KOPT-K1 (cell line): ENCODE measurements around the gene LIPC.

Experiments used
- H3K27ac ChIP-seq: fragments of 200-600 bp; sonication (generic); 2 replicates; pipeline ENCODE4 v1.5.1; 2016; ENCODE audit warnings: antibody characterized with exemption, mild to moderate bottlenecking, low read depth, low read length; ENCODE audit not compliant: poor library complexity, severe bottlenecking
- H3K36me3 ChIP-seq: fragments of 200-600 bp; sonication (generic); 2 replicates; pipeline ENCODE4 v1.5.1; 2017; ENCODE audit warnings: antibody characterized with exemption, mild to moderate bottlenecking, low read length, moderate library complexity; ENCODE audit not compliant: insufficient read depth
- H3K9me3 ChIP-seq: fragments of 200-600 bp; sonication (generic); 2 replicates; pipeline ENCODE4 v1.5.1; 2017; ENCODE audit warnings: antibody characterized with exemption, low read length, mild to moderate bottlenecking; ENCODE audit not compliant: insufficient read depth, poor library complexity, severe bottlenecking

The LIPC gene

GRCh38 chr15:58510715-58511598 lies 79.2 kb downstream of the LIPC start:
- Histone ChIP-seq H3K27ac (no peak overlapping the region), H3K9me3 (peaks cover 5% of the 10 kb centered on the region), H3K36me3 (no peaks in the 10 kb centered on the region)

DNA sequence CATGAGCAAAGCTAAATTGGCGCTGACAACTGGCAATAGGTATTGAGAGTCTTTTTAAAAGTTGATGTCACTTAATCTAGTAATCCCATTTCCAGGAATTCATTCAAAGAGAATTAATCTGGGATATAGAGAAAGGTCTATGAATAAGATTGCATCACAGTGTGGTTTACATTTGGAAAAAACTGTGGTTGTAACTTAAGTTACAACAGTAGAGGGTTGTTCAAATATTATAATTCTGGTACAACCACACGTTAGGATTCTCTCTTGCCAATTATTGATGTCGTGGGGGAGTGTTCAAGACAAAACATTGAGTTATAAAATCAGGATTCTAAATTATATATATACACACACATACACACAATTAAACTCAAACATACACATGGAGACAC lies 79.8 kb downstream of the LIPC start:
- H3K9me3 ChIP-seq: peaks cover 5% of the 10 kb centered on the region
- H3K36me3 ChIP-seq: no peaks in the 10 kb centered on the region
- H3K27ac ChIP-seq: no peak overlapping the region

- Histone ChIP-seq H3K36me3 (no peaks in the 10 kb centered on the region), H3K9me3 (peaks cover 5% of the 10 kb centered on the region), H3K27ac (no peak overlapping the region)
Observed at GRCh38 chr15:58512522-58512921, 80.7 kb downstream of the LIPC start.

- Histone ChIP-seq H3K9me3 (peaks cover 5% of the 10 kb centered on the region), H3K36me3 (no peaks in the 10 kb centered on the region), H3K27ac (no peak overlapping the region)
Observed at GRCh38 chr15:58513008-58513407, 81.2 kb downstream of the LIPC start.

GRCh38 chr15:58513726-58514336 lies 82.0 kb downstream of the LIPC start:
- Histone ChIP-seq H3K9me3 (peaks cover 5% of the 10 kb centered on the region), H3K27ac (no peak overlapping the region), H3K36me3 (no peaks in the 10 kb centered on the region)

GRCh38 chr15:58515807-58516206 lies 84.0 kb downstream of the LIPC start:
- Histone ChIP-seq H3K27ac (peak overlapping the region; percentile 77), H3K36me3 (no peaks in the 10 kb centered on the region), H3K9me3 (peaks cover 5% of the 10 kb centered on the region)

- peak overlapping the region; percentile 77 for H3K27ac ChIP-seq
- no peaks in the 10 kb centered on the region for H3K36me3 ChIP-seq
- peaks cover 5% of the 10 kb centered on the region for H3K9me3 ChIP-seq
Observed at GRCh38 chr15:58517252-58517681, 85.5 kb downstream of the LIPC start.

- peaks cover 5% of the 10 kb centered on the region for H3K9me3 ChIP-seq
- H3K27ac ChIP-seq: peak overlapping the region; percentile 77
- no peaks in the 10 kb centered on the region for H3K36me3 ChIP-seq
Observed at GRCh38 chr15:58517682-58518525, 86.1 kb downstream of the LIPC start.

- H3K27ac ChIP-seq: peak overlapping the region; percentile 77
- no peaks in the 10 kb centered on the region for H3K36me3 ChIP-seq
- H3K9me3 ChIP-seq: peaks cover 5% of the 10 kb centered on the region
Observed at GRCh38 chr15:58518626-58519025, 86.8 kb downstream of the LIPC start.

DNA sequence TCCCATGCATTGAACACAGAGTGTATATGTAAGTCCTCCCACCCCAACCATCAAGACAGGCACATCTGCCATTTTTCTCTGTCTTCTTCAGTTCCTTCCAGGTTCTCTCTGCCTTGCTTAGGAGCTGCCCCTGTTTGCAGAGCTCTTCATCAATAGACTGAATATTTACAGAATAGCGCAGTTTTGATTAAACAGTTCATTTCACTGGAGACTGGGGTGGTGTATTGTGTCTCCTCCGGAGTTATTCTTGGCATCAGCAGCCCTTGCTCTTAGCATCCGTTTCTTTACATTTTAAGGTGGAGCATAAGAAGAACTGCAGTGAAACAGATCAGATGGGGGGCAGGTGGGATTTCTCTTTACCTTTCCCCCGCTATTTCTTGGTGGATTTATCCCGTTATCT lies 87.7 kb downstream of the LIPC start:
- Histone ChIP-seq H3K27ac (peak overlapping the region; percentile 77), H3K36me3 (no peaks in the 10 kb centered on the region), H3K9me3 (peaks cover 5% of the 10 kb centered on the region)

- no peaks in the 10 kb centered on the region for H3K9me3 ChIP-seq
- no peaks in the 10 kb centered on the region for H3K36me3 ChIP-seq
- peak overlapping the region; percentile 30 for H3K27ac ChIP-seq
Observed at GRCh38 chr15:58520464-58520863, 88.7 kb downstream of the LIPC start.

DNA sequence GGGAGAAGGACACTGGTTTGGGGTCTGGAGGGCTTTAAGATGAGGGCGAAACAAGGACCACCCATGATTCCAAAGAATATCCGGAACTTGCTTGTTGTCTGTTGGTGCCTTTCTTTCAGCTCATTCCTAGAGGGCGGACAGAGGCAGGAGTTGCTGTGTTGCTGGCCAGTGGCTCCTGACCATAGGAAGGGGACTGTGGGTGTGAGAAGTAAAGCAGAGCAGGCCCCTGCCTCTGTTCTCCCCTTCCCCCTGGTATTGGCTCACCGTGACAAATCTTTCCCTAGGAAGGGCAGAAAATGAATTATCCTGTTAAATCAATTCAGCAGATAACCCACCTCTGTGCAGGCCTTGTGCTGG lies 89.1 kb downstream of the LIPC start:
- H3K27ac ChIP-seq: no peak overlapping the region
- no peaks in the 10 kb centered on the region for H3K36me3 ChIP-seq
- no peaks in the 10 kb centered on the region for H3K9me3 ChIP-seq

- no peaks in the 10 kb centered on the region for H3K36me3 ChIP-seq
- H3K9me3 ChIP-seq: no peaks in the 10 kb centered on the region
- H3K27ac ChIP-seq: no peak overlapping the region
Observed at GRCh38 chr15:58521293-58521991, 89.7 kb downstream of the LIPC start.

GRCh38 chr15:58522391-58522790 lies 90.6 kb downstream of the LIPC start:
- Histone ChIP-seq H3K9me3 (no peaks in the 10 kb centered on the region), H3K27ac (no peak overlapping the region), H3K36me3 (no peaks in the 10 kb centered on the region)

DNA sequence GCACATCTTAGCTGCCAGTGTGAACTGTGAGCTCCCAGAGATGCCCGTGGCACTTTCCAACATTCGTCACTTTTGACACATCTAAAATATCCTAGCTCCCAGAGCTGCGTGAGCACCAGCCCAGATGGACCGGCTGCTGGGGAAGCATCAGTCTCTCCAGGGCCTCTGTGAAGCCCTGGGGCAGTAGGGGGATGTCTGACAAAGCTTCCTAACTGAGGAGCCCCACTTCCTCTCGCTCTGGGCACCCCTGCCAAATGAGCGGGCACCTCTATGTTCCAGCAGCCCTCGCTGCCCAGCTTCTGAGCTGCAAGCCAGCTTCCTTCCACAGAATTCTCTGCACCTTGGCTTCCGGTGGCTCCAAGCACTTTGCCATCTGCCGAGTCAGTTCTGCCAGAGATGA lies 91.1 kb downstream of the LIPC start:
- Histone ChIP-seq H3K27ac (no peak overlapping the region), H3K36me3 (no peaks in the 10 kb centered on the region), H3K9me3 (no peaks in the 10 kb centered on the region)
